ENCODE measurements around the gene TMEM125.

Gene TMEM125

DNA sequence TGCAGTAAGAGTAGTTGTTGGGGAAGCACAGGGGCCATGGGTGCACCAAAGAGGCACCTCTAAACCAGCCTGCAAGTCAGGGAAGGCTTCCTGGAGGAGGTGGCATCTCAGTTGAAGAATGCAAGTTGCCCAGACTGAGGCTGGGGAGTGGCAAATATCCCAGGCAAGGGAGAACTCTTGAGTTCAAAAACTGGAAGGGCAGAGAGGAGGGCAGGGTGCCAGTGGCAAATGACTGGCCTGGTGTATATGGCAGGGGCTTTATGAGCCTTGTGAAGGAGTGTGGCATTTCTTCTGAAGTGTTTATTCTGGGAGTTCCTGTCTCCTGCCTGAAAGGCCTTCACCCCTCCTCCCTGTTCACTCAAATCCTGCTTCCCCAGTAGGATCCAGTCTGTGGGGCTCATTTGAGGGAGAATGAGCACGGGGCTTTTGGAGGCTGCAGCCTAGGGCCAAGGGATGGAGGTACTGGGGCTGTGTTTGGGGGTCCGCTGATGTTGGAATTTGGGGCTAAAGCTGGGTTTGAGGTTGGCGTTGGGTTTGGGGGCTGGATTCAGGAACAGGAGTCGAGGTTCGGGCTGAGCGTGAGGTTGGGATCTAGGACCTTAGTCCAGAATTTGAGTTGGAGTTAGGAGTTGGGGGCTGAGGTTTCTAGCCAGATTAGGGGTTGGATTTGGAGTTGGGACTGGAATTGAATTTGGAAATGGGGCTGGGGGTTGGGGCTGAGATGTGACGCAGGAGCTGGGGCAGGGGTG is at the start of gene TMEM125:
Gene TMEM125 (plus strand): TSS at position 357 of the 749 bp plus-strand sequence. CDS start 2,740 bp downstream, outside the sequence.
- peak; percentile 22 for DNase-seq

DNA sequence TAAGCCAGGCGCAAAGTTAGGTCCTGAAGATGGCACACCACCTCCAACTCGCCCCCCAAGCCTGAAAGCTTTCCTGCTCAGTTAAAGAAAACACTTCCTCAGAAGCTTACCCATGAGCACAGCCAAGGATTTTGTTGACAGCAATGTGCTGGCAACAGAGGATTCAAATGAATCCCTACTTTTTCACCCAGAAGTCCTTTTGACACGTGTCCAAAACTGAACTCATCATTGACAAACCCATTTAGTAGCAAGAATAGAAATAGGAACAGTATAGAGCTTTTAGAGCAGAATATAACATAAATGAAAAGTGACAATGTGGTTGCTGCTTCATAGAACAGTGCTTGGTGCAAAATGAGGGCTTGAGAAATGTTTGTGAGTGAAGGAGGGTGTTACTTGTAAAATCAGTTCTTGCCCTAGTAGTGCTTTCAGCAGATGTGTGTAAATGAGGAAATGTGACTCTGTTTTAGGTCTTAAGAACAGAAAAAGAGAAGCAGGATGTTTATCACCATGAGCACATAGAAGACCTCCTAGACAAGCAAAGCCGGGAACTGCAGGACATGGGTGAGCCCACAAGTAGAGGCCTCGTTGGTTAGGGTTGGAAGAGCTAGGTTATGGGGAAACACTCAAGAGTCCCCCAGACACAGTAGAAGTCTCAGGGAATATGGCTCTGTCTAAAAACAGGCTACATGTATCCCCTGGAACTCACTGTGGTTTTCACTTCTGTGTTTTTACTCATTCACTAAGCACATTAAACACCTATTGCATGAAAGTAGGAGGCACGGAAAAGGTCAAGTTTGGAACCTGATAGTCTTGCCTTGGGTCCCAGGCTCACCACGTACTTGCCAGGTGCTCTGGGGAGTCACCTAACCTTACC is 48.6 kb upstream of the TMEM125 start:
- no peak for DNase-seq

DNA sequence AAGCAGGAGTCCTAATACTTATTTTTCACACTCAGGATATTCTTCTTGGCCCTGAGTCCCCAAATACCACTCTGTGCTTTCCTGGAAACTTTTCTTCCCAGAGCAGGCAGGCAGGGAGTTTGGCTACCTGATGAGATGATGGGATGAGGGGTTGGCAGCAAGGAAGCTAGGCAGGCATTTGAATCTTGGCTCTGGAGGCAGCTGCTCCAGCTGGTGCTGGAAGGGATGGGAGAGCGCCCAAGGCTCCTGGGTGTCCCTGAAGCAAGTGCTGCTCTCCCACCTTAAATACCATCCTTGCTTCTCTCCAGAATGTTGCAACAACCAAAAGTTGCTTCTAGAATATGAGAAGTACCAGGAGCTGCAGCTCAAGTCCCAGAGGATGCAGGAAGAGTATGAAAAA is 48.0 kb upstream of the TMEM125 start:
- no peak for DNase-seq

DNA sequence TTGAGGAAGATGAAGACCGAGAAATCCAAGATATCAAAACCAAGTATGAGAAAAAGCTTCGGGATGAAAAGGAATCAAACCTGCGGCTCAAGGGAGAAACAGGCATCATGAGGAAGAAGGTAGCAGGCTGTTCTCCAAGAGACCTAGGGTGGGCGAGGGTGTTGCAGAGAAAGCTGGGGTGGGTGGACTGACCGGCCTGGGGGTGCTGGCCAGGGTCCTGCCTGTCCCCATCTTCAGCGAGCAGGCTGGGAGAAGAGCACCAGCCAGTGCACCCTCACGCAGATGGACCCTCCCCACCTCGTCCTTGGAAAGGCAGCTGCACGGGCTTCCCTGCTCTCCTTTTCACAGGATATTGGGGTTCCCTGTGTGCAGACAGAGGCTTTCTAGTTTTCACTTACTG is 46.9 kb upstream of the TMEM125 start:
- DNase-seq = no peak

DNA sequence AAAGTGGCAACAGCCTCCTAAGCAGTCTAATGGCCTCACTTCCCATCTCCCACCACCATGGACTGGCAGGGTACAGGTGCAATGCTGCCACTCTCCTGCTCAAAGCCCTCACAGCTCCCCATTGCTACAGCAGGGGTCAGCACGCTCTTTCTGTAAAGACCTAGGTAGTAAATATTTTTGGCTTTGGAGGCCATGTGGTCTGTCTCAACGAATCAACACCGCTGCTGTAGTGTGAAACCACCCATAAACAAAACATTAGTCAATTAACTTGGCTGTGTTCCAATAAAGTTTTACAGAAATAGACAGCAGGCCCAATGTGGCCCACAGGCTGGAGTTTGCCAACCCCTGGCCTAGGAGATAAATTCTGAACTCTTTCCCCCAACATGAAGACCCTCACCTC is 44.6 kb upstream of the TMEM125 start:
- no peak for DNase-seq

DNA sequence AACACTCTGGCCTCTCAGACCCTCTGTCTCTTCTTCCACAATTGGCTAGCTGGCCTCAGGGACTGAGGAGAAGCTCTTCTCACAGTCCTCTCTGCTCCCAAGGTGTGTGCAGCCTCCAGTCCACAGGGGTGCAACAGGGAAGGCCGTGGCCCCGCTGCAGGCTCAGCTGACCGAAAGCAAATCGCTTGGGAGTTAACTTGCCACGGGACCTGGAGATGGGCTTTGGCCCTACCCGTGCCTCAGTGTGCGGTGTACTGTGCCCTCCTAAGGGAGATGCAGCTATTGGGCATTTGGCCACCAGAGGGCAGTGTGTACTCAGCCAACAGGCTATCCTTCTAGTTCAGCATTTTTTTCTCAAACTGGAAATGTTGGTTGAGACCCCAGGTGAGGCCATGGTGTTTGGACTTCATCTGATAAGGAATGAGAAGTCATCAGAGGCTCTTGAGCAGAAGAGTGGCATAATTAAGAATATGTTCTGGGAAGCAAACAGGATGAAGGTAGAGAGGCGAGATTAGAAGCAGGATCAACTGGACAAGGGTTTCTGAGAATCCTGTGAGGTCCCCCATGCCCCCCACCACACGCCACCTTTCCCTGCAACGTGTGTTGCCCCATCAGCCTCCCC is 42.5 kb upstream of the TMEM125 start:
- peak; percentile 95 for DNase-seq

DNA sequence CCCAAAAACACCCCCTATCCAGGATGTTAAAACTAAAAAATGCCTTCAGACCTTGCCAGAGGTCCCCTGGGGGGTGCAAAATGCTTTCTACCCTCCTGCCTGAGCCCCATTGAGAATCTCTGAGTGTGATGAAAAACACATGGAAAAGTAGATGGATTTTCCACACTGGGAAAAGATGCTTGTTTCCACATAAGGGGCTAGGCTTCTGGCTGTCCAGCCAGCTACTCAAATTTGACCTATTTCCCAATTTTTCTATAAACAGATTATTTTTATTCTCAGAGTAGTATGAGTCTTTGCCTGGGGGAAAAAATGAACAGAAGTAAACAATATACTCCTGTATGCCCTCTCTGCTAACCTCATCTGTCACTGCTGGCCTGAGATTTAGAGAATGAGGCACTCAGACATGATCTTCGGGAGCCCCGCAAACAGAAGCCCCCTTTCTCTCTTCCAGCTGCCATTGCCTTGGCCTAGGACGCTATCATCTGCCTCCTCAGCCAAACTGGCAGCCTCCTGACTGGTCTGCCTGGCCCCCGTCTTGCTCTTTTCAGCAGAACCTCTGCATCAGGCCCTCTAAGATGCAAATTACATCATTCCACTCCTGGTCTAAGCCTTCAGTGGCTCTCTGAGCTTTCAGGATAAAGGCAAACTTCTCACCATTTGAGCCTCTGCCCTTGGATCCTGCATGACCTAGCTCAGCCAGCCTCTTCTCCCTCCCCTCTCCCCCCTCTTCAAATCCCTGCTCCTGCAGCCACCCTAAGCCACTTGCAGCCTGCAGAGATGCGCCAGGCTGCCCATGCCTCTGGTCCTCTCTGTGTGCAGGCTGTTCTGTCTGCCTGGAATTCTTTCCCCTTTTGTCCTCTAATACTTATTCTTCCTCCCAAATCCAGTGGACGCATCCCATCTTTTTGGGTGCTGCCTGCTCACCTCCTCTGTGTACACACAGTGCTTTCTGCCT is 39.7 kb upstream of the TMEM125 start:
- no peak for DNase-seq

DNA sequence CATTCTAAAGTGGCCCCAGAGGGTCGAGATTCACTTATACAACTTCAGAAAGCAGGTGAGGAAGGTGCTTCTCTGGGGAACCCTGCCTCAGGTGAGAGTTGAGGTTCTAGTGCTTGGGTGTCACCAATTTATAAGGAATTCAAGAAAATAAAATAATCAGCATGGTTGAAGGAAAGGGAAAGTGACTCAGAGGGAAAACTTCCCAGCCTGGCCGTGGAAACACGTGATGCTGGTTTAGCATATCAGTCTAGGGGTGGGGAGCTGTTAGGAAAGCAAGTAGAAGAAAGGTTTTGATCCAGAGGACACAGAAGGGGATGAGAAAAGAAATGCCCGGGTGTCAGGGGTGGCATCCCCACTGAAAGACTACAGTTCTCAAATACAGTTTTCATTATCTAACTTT is 37.7 kb upstream of the TMEM125 start:
- DNase-seq = no peak

DNA sequence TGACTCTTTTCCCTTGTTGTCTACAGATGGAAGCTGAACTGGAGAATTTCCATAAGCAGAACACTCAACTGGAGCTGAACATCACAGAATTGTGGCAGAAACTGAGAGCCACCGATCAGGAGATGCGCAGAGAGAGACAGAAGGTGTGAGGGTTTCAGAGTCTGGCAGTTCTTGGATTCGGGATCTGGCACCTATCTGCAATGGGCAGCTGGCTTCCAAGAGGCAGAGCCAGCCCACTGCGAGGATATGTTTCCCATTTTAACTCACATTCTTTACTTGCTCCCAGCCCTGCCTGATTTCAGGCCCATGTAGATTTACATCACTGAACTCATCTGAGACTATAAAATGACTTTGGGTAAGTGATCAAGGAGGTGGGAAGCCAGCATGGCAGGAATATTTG is 37.3 kb upstream of the TMEM125 start:
- DNase-seq = no peak

DNA sequence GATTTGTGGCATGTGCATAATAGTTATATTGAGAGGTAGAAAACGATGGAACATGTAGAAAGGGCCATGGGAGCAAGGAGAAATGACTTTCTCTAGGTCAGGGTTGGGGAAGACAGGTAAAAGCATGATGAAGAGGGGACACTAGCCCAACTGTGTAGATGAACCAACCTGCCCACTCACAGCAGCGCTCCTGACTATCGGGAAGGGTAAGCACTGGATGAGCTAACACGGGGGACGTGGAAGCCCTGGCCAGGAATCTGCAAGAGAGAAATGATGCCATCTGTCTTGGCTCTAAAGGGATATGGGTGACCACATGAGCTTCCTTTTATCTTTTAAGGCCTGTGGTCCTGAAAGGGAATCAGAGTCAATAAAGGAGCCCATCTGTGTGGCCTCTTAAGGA is 36.2 kb upstream of the TMEM125 start:
- no peak for DNase-seq

DNA sequence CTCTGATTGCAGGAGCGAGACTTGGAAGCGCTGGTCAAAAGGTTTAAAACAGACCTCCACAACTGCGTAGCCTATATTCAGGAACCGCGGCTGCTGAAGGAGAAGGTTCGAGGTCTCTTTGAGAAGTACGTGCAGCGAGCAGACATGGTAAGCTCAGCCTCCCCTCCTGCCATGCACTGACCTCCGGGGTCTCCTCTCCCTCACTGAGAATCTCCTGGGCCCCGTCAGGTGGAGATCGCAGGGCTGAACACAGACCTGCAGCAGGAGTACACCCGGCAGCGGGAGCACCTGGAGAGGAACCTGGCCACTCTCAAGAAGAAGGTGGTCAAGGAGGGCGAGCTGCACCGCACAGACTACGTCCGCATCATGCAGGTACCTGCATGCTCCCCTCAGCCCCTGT is 35.5 kb upstream of the TMEM125 start:
- DNase-seq = no peak

DNA sequence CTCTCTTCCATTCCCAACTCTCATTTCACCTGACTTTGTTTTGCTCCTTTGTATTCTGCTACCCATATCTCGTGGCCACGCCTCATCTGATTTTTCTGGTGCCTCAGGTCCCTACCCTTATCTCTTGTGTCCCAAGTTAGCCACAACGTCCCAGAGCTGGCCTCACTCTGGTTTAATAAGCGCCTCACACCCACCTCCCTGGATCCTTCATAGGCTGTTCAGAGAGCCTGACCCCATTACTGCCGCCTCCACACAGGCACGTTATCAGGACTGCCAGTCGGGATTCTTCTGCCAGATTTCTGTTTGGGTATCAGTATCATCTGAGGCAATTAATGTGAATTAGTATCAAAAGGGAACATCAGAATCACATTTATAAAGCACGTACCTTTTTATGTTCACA is 34.7 kb upstream of the TMEM125 start:
- no peak for DNase-seq

DNA sequence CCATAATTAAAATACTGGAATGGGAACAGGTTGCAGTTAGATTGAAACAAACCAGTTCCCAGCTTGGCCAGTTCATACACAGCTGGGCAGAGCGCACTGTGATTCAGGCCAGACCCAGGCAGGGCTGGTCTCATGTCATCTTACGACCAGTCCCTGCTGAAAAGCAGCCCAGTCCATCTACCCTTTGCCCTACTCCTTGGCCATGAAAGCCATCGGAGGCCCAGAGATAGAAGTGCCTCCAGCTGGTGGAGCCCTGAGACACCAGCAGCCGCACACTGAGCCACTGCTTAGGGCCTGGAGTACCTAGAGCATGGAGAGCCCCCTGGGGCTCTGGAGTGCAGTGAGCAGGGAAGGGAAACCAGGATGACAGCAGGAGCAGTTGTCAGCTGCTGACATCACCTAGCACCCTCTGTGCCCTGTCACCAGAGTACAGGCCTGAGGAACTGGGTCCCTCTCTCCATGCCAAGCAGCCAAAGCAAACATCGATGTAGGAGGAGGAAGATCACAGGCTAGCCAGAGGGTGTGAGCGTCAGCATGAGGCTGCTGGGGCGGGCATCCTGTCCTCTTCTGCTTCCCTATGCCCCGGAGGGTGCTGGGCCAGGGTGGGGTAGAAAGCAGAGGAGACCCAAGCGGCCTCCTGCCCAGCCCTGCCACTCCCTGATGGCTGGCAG is 34.2 kb upstream of the TMEM125 start:
- DNase-seq = no peak

DNA sequence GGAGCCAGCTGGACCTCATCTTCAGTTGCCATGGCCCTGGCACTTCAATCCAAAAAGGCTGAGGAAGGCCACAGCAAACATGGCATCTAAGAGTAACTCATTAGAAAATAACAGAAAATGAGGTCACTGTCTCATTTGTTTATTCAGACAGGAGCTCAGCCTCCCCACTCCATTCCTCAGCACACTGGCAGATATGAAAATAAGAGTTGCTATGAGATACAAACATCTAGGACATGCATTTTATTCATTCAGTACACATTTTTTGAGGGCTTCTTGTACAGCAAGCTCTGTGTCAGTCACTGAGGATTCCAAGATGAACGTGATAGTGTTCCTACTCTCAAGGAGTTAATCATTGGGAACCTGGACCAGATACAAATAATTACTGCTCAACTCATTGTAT is 32.7 kb upstream of the TMEM125 start:
- DNase-seq = no peak

DNA sequence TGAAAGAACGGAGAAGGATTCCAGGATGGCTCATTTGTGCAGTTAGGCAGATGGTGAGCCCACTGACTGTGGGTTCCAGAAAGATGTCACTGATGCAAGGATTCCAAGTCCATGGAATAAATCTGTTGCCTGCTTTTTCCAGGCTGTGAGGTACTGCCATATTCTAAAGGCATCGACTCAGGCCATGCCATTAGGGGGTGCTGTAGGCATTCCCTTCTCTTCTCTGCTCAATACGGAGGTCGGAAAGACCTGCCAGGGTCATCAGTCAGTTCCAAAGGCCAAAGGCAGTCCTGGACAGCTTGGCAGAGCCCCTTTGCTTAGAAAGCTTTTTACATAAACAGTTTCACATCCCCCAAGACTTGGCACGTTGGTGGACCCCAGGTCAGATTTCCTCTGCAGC is 31.7 kb upstream of the TMEM125 start:
- peak; percentile 47 for DNase-seq

DNA sequence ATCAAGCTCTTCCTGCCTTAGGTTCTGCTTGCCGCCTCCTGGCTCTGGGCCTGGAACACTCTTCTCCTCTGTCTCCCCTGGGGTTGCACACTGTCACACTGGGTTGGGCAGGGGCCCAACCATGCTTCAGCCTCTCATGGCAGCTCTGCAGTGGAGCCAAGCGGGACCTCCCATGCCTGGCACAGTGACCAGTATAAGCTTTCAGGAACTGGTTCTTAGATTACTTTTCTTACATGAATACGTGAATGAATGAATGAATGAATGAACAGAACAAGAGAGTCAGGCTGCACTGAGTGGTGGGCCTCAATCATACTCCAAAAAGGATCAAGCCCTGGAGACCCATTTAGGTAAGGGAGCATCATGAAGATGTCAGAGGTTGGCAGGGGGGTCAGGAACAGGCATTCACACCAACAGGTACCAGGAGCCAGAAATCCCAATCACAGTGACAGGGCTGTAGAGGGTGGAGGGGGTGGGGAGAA is 30.8 kb upstream of the TMEM125 start:
- no peak for DNase-seq

DNA sequence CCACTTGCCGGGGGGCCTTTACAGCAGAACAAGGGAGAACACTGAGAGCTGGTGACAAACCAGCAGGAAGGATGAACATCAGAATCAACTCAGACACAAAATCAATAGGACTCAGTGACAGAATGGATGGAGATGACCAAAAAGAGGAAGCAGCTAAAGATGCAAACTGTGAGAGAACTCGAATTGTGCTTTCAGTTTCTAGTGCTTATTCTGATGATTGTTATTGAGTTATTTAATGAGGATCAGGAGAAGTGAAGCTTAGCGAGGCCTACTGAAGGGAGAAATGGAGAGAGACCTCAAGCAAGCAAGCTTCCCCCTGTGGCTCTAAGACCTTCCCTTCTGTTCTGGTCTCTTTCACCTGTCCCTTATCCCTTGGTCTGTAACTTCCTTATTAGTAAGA is 30.3 kb upstream of the TMEM125 start:
- DNase-seq = no peak

DNA sequence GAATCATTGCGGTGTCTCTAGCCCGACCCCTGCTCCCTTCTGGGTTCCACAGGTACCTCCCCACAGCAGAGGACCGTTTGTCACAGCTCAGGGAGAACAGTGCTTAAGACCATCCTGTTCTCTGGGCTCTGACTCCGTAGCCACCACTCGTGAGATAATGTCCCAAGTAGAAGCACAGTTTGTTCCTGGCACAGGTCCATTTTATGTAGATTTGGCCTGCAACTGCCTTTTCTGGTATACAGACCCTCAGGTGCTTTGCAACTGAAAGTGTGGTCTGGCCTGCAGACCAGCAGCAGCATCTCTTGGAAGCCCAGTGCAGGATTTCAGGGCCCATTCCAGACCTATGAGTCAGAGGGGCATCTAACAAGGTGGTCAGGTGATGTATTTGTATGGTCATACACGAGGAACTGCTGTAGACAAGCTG is 28.4 kb upstream of the TMEM125 start:
- DNase-seq = no peak

DNA sequence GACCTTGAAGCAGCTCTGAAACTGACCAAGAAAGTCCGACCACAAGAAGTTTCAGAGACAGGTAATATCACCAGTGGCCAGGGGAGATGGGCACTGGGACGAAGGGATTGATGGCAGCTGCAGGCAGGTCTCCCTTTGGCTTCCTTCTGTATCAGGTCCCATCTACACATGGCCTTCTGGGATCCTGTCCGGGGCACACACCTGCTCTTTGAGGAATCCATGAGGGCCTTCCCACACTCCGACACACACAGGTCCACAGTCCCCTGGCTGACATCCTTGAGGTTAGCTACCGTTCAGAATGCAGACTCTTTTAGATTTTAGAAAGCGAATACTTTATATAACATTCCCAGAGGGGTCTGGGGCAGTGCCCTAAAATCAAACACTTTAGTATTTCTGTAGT is 26.5 kb upstream of the TMEM125 start:
- DNase-seq = no peak

DNA sequence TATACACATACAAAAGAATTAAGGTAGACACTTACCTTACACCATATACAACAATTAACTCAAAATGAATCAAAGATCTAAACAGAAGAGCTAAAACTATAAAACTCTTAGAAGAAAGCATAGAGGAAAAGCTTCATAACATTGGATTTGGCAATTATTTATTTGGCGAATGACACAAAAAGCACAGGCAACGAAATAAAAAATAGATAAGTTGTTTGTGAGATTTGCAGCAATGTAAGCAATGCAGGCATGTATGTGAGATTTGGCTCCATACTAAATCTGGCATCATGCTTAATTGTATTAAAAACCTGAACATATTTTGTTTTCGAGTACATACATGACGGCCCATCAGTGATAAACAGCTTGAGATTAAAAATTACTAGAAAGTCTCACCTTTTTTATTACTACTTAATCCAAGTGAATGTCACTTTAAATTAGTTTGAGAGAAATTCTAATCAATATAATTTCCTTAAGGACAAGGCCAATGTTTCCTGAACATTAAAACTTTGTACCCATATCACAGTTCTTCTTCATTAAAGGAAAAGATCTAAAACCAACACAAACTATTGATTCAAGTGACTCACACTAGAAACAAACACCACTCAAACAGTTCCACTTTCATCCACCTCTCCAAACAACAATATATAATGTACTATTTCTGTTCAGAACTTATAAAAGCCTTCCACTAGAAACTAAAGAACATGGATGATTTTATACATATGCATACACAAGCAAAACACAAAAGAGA is 23.1 kb upstream of the TMEM125 start:
- DNase-seq = no peak

DNA sequence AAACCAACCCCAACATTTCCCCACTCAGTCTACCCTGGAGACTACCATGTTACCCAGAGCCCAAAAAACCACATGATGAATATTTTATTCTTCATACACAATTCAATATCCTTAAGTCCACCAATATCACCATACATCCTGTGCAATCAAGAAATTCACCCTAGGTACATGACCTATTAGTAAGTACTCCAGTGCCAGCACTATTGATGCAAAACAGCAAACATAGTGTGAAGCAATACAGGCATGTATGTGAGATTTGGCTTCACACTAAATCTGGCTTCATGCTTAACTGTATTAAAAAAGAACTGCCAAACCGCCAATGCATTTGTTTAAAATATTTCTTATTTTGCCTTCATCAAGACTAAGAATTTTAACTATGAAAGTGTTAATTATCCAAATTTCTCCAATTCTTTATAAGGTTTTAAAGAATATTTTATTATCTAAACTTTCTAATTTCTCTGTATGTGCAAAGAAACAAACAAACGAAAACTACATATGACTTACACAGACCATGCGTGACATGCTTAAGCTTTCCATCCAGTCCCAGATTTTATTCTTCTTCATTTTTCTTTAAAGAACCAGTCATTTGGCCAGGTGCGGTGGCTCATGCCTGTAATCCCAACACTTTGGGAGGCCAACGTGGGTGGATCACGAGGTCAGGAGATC is 22.4 kb upstream of the TMEM125 start:
- DNase-seq = no peak

All from stimulated activated CD8-positive, alpha-beta memory T cell treated with anti-CD3 and anti-CD28 coated beads, Interleukin-4, amount 100 ng/mL, for 48 hours (primary cell).